DMS153 (cell line): ENCODE results near the gene GNG14.
"Not testable (repeated sequence)": the region's sequence is repeated elsewhere in the genome, so short reads cannot be mapped to it uniquely, and the experiment has no call there.

Experiments used
- DNase-seq: peaks from one replicate; lab custom pipeline; 2025; lab: John Stamatoyannopoulos, UW

GNG14 gene

DNA sequence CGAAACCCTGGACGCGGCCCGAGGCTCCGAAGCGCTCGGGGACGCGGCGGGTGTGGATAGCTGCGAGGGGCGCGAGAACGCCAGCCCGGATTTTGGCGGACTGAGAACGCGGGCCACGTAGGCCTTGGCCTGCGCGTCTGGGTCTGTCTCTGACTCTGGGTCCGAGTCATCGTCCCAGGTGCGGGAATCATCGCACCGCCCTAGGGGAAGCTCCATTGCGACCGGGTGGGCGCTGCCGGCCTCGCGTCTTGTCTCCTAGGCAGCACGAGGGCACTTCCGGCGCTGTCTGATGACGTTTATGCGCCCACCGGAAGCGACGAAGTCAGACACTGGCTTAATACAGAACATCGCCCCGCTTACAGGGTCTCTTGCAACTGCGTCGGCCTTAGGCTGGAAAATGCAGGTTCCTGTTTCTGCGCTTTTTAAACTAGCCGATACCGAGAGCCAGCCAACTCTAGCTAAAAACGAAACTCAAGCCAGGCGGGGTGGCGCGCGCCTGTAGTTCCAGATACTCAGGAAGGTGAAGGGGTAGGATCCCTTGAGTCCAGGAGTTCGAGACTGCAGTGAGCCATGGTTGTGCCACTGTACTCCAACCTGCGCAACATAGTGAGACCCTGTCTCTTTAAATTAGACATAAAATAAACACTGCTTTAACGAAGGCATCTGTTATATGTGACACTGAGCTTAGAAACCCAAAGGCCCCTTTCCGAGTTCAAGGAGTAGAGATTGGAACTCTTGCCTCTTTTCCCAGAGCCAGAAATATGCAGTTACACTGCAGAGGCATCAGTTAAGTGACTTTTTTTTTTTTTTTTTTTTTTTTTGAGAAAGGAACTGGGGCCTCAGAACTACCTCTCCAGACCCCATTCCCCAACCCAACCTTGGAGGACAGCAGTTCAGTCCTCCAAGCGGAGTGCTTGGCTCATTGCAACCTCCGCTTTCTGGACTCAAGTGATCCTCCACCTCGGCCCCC lies 8.9 kb downstream of the GNG14 start, which contains the start of gene FBXW9:
FBXW9 (minus strand) TSS at position 266 of the 970 bp plus-strand sequence; CDS start at position 216, 50 bp downstream.
- DNase-seq = peak; percentile 83

DNA sequence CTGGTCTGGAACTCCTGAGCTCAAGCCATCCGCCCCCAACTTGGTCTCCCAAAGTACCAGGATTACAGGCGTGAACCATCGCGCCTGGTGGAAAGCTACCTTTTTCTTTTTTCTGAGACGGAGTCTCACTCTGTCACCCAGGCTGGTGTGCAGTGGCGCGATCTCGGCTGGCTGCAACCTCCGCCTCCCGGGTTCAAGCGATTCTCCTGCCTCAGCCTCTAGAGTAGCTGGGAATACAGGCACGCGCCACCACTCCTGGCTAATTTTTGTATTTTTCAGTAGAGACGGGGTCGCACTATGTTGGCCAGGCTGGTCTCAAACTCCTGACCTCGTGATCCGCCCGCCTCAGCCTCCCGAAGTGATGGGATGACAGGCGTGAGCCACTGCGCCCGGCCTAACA lies 9.6 kb downstream of the GNG14 start:
- DNase-seq = not testable (repeated sequence)

DNA sequence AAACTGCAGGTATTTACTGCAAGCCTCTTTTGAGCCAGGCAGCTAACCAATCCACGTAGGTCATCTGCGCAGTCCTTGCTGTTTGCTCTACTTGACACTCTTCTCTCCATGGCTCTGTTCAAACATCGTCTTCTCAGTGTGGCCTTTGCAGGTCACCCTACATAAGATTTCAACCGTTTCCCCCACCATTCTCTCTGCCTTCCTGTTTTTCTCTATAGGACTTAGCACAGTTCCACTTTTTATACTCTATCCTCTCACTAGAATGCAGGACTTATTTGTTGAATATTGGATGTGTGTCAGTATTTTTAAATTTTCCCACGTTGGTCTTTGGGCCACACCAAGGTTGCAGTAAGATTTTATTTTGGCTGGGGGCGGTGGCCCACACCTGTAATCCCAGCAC lies 10.3 kb downstream of the GNG14 start:
- no peak for DNase-seq

DNA sequence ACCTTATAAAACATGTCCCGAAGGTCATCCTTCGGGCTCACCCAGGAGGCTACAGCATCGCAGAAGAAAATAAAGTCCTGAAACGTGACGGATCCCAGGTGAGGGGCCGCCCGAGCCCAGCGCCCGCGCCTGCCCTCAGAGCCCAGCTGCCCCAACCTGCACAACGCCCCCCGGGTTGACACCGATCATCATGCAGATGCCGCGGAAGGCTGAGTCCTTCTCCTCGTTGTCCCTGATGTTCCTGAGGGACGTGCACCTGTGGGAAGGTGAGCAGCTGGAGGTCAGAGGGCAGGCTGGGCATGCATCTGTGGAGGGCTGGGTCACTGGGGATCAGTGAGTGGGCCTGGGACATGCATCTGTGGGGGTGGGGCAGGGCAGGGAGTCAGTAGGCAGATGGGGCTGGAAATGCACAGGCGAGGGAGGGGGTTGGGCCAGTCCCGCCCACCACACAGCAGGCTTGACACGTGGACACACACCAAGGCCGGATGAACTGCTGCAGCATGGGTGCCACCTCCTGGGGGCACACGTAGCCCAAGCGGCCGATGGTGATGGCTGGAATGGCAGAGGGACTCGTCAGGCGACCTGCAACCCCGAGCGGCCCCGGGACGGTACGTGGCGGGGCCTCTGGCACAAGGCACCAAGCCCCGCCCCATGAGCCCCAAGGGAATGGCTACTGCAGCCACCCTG lies 13.9 kb downstream of the GNG14 start:
- no peak for DNase-seq

DNA sequence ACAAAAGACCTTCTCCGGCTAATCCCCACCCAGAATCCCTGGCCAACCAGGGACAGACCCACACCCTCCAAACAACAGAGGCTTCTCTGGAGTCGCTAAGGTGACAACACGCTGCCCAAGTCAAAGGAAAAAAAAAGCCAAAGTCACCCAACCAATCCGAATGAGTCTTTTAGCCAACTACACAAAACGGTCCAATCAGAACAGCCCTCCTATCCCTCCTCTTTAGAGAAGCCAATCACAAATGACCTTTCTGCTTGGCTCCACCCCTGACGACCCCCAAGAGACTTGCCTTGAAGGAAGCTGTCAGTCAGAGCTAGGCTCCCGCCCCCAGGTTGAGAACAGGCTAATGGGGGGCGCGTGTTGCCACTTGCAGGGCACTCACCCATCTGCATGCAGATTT lies 15.2 kb downstream of the GNG14 start:
- DNase-seq = peak; percentile 6

DNA sequence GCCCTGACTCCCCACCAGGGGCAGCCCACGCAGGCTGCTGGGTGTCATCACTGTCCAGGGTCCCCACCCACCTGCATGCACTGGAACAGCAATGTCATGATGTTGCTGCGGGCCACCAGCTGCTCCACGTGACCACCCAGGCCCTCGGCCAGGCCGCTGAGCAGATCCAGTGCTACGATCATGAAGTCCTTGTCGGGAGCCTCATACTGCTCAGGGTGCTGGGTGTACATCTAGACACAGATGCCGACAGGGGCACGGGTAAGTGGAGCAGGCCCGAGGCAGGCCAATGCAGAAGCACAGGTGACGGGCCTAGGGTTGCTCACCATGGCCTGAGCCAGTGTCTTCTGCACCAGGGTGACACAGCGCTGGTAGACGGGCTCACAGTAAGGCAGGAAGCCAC lies 17.4 kb downstream of the GNG14 start:
- no peak for DNase-seq

DNA sequence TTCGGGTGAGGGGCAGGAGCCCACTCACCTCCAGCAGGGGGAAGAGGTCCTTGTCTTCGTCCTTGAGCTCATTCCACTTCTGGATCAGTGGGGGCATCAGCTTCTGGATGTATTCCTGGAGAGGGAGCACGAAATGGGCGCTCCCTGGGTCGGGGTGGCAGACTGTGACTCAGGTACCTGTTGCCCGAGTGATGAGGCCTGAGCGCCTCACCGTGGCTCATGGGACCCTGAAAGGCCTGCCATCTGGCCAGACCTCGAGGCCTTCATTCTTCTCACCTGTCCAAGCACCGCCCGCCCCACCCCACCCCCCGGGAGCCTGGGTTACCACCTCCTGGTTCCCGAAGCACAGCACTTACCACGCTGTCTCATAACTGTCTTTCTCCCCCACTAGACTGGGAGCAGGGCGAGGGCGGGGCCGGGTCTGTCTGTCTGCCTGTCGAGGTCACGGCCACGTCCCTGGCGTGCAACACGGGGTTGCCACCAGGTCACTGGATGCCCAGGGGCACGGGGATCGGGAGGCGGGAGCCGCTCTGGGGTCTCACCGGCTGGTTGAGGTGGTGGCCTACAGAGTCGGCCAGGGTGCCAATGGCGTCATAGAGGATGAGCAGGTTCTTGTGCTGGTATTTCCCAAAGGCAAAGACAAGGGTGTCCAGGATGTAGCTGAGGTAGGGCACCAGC lies 18.0 kb downstream of the GNG14 start:
- DNase-seq = no peak

DNA sequence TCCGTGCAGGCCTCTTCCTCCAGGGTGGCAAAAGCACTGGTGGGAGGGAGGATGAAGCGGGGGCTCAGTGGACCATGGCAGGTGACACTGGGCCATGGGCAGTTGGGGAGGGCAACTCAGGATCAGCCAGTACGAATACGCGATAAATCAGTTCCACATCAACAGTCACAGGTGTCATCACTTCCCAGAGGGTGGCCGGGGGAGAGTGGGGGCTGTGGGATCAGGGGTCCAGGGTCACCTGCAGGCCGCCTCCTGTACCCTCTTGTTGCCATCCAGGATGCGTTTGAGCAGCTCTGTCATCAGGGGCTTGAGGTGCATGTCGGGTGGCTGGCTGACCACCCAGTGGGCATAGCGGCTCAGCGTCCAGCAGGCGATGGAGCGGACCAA lies 18.5 kb downstream of the GNG14 start:
- DNase-seq = no peak

DNA sequence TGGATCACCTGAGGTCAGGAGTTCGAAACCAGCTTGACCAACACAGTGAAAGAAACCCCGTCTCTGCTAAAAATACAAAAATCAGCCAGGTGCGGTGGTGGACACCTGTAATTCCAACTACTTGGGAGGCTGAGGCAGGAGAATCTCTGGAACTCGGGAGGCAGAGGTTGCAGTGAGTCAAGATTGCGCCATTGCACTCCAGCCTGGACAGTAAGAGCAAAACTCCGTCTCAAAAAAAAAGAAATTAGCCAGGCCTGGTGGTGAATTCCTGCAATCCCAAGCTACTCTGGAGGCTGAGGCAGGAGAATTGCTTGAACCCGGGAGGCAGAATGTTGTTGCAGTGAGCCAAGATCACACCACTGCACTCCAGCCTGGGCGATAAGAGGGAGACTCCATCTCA lies 20.8 kb downstream of the GNG14 start:
- no peak for DNase-seq

DNA sequence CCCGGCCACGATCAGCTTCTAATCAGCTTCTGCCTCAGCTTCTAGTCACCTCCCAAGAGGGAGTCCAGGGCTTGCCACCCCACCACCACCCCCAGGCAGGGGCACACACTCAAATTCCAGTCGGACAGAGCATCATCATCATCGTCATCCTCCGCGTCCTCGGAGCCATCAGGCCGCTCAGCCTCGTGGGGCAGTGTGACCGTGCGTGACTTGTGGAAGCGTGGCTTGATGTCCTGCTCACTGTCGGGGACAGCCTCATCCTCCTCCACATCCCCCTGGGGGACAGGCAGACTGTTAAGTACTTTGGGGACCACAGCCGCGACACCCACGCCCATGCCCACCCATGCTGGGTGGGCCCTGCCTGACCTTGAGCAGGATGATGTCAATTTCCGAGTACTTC lies 23.4 kb downstream of the GNG14 start:
- DNase-seq = no peak

DNA sequence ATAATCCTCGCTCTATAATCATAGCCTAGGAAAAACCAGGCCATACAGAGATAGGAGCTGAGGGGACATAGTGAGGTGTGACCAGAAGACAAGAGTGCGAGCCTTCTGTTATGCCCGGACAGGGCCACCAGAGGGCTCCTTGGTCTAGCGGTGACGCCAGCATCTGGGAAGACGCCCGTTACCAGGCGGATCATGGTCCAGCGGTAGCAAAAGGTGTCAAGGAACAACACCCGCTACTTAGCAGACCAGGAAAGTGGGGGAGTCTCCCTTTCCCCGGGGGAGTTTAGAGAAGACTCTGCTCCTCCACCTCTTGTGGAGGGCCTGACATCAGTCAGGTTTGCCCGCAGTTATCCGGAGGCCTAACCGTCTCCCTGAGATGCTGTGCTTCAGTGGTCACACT lies 24.3 kb downstream of the GNG14 start:
- not testable (repeated sequence) for DNase-seq

DNA sequence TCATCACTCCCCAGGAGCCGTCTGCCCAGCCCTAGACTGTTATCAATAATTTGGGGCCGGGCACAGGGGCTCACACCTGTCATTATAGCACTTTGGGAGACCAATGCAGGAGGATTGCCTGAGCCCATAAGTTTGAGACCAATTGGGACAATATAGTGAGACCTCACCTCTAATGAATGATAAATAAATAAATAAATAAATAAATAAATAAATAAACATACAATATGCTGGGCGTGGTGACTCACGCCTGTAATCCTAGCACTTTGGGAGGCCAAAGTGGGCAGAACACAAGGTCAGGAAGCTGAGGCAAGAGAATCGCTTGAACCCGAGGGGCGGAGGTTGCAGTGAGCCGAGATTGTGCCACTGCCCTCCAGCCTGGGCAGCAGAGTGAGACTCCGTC lies 25.5 kb downstream of the GNG14 start:
- DNase-seq = not testable (repeated sequence)

DNA sequence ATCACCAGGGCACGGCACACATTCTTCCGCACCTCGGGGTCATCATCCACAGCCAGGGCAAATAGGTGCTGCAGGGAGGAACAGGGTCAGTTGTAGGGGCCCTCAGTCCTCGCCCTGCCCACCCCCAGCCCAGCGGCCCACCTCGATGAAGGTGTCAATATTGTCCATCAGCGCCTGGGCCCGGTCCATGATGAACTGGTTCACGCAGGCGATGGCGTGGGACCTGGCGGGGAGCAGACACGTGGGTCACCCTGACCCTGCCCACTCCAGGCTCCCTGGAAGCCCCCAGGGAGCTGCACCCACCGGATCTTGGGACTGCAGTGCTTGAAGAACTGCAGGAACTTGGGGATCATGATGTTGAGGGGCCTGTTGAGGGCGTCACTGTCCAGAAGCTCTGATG lies 27.3 kb downstream of the GNG14 start:
- DNase-seq = no peak

DNA sequence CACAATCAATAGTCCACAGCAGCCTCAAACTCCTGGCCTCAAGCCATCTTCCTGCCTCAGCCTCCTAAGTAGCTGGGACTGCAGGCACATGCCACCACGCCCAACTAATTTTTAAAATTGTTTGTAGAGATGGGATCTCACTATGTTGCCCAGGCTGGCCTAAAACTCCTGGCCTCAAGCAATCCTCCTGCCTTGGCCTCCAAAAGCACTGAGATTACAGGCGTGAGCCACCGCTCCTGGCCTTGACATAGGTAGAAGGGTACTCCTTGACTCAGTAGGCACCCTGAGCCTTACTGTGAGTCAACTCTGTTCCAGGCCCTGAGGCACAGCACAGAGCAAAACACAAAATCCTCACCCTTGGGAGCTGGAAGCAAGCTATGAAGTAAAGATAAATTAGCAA lies 28.1 kb downstream of the GNG14 start:
- DNase-seq = no peak

DNA sequence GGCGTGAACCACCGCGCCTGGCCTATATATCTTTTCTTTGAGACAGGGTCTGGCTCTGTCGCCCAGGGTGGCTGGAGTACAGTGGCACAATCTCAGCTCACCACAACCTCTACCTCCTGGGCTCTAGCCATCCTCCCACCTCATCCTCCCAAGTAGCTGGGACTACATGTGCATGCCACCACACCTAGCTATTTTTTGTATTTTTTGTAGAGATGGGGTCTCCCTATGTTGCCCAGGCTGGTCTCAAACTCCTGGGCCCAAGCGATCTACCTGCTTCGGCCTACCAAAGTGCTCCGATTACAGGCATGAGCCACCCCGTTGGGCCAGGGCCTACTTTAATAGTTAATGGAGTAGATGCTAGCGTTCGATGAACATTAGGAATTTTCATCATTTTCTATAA lies 32.5 kb downstream of the GNG14 start:
- no peak for DNase-seq

DNA sequence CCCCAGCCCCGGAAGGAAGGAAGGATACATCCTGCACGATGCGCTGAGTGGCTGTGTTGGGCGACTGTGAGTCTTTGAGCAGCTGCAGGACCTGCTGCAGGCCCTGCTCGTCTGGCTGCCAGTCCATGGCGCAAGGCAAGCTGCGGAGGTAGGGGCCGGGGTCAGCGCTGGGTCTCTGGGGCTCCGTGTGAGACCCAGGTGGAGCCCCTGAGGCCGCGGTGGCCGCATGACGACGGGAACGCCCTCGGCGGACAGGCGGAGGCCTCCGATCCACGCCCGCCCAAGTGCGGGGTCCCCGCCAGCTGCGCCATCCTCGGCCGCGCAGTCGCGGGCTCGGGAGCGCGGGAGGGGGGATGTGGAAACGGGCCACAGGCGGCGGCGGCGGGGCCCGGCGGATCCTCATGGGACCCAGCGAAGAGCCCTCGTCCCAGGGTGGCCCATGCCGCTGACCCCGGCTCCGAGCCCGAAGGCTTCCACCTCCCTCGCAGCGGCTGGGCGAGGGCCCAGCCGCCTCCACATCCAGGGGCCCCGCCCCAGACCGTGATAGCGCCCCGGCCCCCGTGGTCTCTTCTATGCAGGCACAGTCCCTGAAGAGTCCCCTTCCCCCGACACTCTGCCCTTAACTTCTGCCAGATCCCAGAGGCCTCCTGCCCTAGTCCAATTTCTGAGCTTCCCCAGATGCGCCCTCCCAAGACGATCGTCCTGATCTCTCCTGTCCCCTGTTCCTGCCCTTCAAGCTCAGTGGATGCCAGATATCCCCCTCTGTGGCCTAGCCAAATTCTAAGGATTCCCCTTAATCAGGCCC lies 33.3 kb downstream of the GNG14 start:
- DNase-seq = no peak

DNA sequence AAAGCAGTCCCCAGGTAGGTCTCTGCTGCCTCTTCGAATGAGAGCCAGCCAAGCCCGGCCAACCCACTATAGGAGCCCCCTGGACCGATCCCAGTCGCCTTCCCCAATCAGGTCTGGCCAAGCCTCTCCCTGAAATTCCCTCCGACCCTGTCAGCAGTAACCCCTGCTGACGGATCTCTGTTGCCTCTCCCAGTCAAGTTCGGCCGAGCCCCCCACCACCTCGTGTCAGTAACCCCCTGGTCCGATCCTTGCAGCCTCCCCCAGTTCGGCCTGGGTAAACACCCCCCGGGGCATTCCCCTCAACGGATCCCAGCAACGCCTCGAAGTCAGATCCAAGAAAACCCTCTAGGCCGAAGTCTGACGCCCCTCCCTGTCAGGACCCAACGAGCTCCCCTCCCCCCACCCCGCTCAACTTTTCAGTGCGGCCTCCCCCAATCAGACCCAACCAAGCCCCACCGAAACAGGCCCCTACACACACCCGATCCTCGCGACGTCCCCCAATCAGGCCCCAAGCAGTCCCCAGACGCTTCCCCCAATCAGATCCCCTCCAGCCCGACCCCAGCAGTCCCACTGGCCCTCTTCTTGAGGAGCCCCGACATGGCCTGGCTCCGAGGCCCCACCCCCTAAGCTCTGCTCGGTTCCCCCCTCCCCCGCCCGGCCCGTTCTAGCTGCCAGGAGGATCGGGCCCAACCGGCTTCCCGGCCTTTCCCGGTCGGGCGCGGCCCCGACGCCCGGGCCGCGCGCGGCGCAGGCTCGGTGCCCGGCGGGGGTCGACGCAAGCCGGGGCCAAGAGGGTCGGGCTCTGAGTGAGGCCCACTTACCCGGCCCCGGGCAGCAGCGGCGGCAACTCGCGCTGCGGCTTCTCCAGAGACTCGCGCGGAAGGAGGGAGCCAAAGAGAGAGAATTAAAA lies 34.1 kb downstream of the GNG14 start:
- no peak for DNase-seq

DNA sequence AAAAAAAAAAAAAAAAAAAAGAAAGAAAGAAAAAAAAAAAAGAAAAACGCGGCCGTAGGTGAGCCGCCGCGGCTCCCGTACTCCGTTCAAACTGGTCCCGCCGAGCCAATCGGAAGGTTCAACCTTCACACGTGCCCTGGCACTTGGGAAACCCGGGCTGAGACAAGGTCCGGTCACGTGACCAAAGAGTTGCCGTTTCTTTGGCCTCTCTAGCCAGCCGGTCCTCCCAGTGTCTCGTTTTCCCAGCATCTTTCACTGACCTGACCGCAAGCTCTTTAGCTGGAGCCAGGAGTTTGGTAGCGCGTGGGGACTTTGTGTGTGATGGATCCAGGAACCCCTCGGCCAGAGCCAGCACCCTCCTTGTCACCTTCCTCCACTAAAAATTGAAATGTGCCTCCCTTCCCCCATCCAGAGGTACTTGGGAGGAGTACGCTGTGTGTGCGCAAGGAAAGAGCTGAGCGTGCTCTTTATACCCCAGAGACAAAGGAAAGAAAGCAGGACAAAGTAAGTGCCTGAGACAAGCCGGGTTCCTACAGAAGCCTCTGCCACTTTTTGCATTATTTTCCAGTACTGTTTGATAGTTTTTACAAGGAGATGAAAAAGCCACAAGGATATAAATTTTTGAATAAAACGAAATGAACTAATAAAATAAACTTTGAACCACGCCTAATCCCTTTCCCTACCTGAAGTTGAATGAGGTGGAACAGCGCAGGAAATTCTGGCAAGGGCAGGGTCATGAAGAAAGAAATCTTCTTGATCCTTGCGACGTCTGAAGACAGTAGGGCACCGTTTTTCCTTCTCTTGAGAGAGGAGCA lies 35.0 kb downstream of the GNG14 start:
- peak; percentile 98 for DNase-seq

DNA sequence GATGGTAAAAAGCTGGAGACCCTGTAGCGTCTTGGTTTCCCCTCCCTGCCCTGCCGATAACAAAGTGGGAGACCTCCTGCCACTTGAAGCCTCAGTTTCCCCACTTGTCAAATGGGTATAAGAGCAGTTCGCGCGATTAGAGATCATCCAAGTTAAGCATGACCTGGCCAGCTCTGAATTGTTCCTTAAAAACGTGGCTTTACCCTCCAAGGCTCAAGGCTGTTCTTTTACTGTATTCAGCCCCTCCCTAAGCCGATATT lies 35.5 kb downstream of the GNG14 start:
- no peak for DNase-seq
